IPS-15b (cell line): Measurements from ENCODE around the gene RIMOC1.

Source experiments
- H3K27me3 ChIP-seq: one replicate; pipeline ENCODE4 v1.6.1; 2013; ENCODE audit warnings: low read length; ENCODE audit not compliant: control insufficient read depth, insufficient read depth
- H3K36me3 ChIP-seq: one replicate; pipeline ENCODE4 v1.6.1; 2013; ENCODE audit warnings: low read length; ENCODE audit not compliant: control insufficient read depth, insufficient read depth
- H3K4me1 ChIP-seq: one replicate; pipeline ENCODE4 v1.6.1; 2013; ENCODE audit warnings: mild to moderate bottlenecking, low read length; ENCODE audit not compliant: control insufficient read depth, insufficient read depth
- H3K4me3 ChIP-seq: one replicate; pipeline ENCODE4 v1.5.1; 2013; ENCODE audit warnings: low read depth, low read length
- H3K9ac ChIP-seq: one replicate; pipeline ENCODE4 v1.6.1; 2013; ENCODE audit warnings: low read depth, mild to moderate bottlenecking, low read length
- H3K9me3 ChIP-seq: one replicate; pipeline ENCODE4 v1.6.1; 2013; ENCODE audit warnings: mild to moderate bottlenecking, low read length; ENCODE audit not compliant: control insufficient read depth, insufficient read depth

RIMOC1 gene

DNA sequence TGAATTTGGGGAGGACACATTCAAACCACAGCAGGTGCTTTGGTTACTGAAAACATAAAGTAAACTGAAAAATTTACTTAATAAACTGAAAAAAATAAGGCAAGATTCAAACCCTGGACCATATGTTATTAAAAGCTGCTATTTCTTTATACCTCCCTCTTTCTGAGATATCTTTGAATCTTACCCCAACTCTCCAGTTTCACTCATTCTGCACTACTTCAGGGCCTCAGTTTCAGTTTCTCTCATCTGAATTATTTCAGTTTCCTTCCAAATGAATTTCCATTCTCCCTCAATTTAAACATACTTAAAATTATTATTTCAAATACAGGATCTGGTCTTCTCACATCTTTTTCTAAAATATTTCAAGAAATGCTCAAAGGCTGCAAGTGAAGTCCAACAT, 29.0 kb upstream of the RIMOC1 start:
- H3K9ac ChIP-seq, result no peak overlapping the region

DNA sequence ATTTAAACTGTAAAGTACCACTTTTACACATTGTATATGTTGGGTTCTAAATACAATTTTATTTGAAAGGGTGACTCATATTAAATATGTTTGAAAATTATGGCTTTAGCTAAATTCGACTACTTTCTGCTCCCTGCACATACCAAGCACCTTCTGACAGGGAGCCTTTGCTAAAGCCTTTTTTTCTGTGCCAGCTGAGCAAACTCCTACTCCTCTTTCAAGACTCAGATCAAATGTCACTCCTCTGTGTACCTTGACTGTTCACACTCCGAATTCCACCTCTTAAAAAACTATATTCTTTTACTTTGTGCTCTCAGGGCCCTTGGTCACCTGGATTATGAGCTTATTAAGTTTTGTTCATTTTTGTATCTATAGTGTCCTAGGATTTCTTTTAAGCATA, 27.5 kb upstream of the RIMOC1 start:
- no peaks in the 10 kb centered on the region for H3K4me1 ChIP-seq
- H3K27me3 ChIP-seq, result peaks cover 3% of the 10 kb centered on the region

More for the DNA sequence above, 29.0 kb upstream of the RIMOC1 start:
- Histone ChIP-seq H3K27me3 (peaks cover 15% of the 10 kb centered on the region), H3K9me3 (no peaks in the 10 kb centered on the region), H3K4me1 (peaks cover 4% of the 10 kb centered on the region), H3K4me3 (no peak overlapping the region), H3K36me3 (no peaks in the 10 kb centered on the region)

GRCh38 chr5:41877408-41877807, 26.7 kb upstream of the RIMOC1 start:
- Histone ChIP-seq H3K9ac (no peak overlapping the region), H3K27me3 (no peaks in the 10 kb centered on the region), H3K4me3 (no peak overlapping the region), H3K9me3 (no peaks in the 10 kb centered on the region), H3K4me1 (no peaks in the 10 kb centered on the region), H3K36me3 (no peaks in the 10 kb centered on the region)

More for the DNA sequence above, 27.5 kb upstream of the RIMOC1 start:
- no peak overlapping the region for H3K4me3 ChIP-seq
- no peaks in the 10 kb centered on the region for H3K36me3 ChIP-seq
- no peaks in the 10 kb centered on the region for H3K9me3 ChIP-seq
- H3K9ac ChIP-seq, result no peak overlapping the region

DNA sequence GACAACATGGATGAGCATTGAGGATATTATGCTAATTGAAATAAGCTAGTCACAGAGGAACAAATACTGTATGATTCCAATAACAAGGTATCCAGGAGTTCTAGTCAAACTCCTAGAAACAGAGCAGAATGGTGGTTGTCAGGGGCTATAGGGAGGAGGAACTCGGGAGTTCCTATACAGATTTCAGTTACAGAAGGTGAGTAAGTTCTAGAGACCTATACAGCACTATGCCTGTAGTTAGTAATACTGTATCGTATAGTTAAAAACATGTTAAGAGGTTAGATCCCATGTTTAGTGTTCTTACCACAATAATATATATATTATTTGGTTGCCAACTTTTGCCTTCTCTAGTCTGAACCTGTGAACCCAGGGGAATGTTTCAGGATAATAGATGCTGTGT, 26.0 kb upstream of the RIMOC1 start:
- H3K36me3 ChIP-seq, result no peaks in the 10 kb centered on the region
- no peak overlapping the region for H3K4me3 ChIP-seq
- no peaks in the 10 kb centered on the region for H3K27me3 ChIP-seq
- H3K9me3 ChIP-seq, result no peaks in the 10 kb centered on the region
- H3K9ac ChIP-seq, result no peak overlapping the region
- no peaks in the 10 kb centered on the region for H3K4me1 ChIP-seq

- H3K36me3 ChIP-seq, result no peaks in the 10 kb centered on the region
- H3K9me3 ChIP-seq, result no peaks in the 10 kb centered on the region
- H3K27me3 ChIP-seq, result no peaks in the 10 kb centered on the region
- no peak overlapping the region for H3K4me3 ChIP-seq
- H3K9ac ChIP-seq, result no peak overlapping the region
- H3K4me1 ChIP-seq, result no peaks in the 10 kb centered on the region
Observed at GRCh38 chr5:41878643-41879478, 25.3 kb upstream of the RIMOC1 start.

GRCh38 chr5:41882765-41883164, 21.4 kb upstream of the RIMOC1 start:
- H3K9me3 ChIP-seq, result no peaks in the 10 kb centered on the region
- H3K4me1 ChIP-seq, result no peaks in the 10 kb centered on the region
- H3K4me3 ChIP-seq, result no peak overlapping the region
- no peaks in the 10 kb centered on the region for H3K27me3 ChIP-seq
- no peak overlapping the region for H3K9ac ChIP-seq
- no peaks in the 10 kb centered on the region for H3K36me3 ChIP-seq

DNA sequence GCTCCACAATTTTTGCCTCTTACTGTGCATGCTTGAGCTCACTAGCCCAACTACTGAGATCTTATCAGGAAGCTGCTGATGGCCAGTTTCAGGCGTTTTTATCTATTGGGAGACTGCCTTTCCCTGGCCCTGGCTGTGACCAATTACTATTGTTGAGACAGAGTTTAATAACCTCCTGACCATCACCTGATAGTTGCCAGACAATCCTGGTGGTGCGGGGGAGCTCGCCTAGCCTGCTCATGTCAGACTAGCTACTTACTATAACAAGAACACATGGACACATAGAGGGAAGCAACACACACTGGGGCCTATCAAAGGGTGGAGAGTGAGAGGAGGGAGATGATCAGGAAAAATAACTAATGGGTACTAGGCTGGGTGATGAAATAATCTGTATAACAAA, 20.9 kb upstream of the RIMOC1 start:
- no peak overlapping the region for H3K4me3 ChIP-seq
- no peaks in the 10 kb centered on the region for H3K36me3 ChIP-seq
- no peaks in the 10 kb centered on the region for H3K4me1 ChIP-seq
- H3K9me3 ChIP-seq, result no peaks in the 10 kb centered on the region
- H3K27me3 ChIP-seq, result no peaks in the 10 kb centered on the region
- no peak overlapping the region for H3K9ac ChIP-seq

DNA sequence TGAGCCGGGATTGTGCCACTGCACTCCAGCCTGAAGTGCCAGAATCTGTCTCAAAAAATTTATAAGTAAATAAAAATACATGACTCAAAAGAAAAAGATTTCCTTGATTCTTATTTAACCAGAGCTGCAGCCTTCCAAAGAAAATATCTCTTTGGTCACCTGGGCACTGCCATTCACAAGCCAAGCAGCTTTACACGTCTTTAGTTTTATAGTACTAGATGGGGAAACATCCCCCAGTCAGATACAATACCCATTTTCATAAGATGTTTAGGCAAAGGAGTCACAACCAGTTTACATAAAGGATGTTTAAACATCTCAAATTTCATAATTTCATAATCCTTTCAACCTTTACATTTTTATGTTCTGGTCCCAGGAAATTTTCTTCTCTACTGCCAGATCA, 20.2 kb upstream of the RIMOC1 start:
- Histone ChIP-seq H3K36me3 (no peaks in the 10 kb centered on the region), H3K4me3 (no peak overlapping the region), H3K4me1 (no peaks in the 10 kb centered on the region), H3K9me3 (no peaks in the 10 kb centered on the region), H3K27me3 (no peaks in the 10 kb centered on the region), H3K9ac (no peak overlapping the region)

- H3K9me3 ChIP-seq, result no peaks in the 10 kb centered on the region
- H3K9ac ChIP-seq, result no peak overlapping the region
- H3K36me3 ChIP-seq, result no peaks in the 10 kb centered on the region
- no peak overlapping the region for H3K4me3 ChIP-seq
- H3K4me1 ChIP-seq, result no peaks in the 10 kb centered on the region
- H3K27me3 ChIP-seq, result no peaks in the 10 kb centered on the region
Observed at GRCh38 chr5:41885286-41885685, 18.9 kb upstream of the RIMOC1 start.

DNA sequence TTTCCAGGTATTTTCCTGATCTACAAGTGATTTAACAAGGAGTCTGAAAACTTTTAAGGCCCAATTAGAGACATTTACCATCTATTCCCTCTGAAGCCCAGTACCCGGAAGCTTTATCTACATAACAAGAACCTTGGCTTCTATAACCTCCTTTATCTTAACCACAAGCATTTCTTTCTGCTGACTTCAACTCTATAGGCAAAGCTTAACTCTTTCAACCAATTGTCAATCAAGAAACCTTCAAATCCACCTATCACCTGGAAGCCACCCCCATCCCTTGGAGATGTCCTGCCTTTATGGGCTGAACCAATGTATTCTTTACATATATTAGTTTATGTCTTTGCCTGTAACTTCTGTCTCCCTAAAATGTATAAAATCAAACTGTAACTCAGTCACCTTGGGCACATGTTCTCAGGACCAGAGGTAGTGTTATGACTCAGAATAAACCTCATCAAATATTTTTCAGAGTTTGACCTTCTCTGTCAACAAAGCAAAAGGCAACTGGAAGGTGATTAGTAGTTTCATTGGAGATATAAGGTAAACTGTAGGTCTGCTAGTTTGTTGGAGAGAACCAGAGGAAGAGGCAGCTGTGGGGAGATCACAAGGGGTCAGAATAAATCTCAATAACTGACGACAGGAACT, 13.0 kb upstream of the RIMOC1 start:
- Histone ChIP-seq H3K36me3 (no peaks in the 10 kb centered on the region), H3K9ac (no peak overlapping the region), H3K4me3 (no peak overlapping the region), H3K9me3 (no peaks in the 10 kb centered on the region), H3K4me1 (no peaks in the 10 kb centered on the region), H3K27me3 (no peaks in the 10 kb centered on the region)

- H3K4me3 ChIP-seq, result no peak overlapping the region
- H3K27me3 ChIP-seq, result no peaks in the 10 kb centered on the region
- no peaks in the 10 kb centered on the region for H3K4me1 ChIP-seq
- H3K9me3 ChIP-seq, result no peaks in the 10 kb centered on the region
- no peak overlapping the region for H3K9ac ChIP-seq
- no peaks in the 10 kb centered on the region for H3K36me3 ChIP-seq
Observed at GRCh38 chr5:41892031-41892430, 12.1 kb upstream of the RIMOC1 start.
